OCI-LY7 (cell line): ENCODE data around the gene CD247. TPM values are rescaled to one million over a fixed set of nuclear protein-coding genes. Genes with fewer than 3 reads are reported as not detected.

ENCODE experiments used
- BruUV-seq: library from RNA; stranded (reverse); fragments of 400-500 nt; replicated peaks from 2 replicates; lab custom pipeline; 2021; lab: Mats Ljungman, UMichigan
- CTCF ChIA-PET: fragments of 300-600 bp; sonication (Branson Sonifier 250); formaldehyde crosslinking; loops from one replicate; lab custom pipeline; 2022; ENCODE audit warnings: antibody characterized with exemption; ENCODE audit not compliant: unreplicated experiment; lab: Charles Lee
- POLR2A ChIA-PET: fragments of 300-600 bp; sonication (Branson Sonifier 250); formaldehyde crosslinking; loops from one replicate; lab custom pipeline; 2022; ENCODE audit warnings: antibody characterized with exemption; lab: Charles Lee
- DNase-seq: peaks from one replicate; pipeline ENCODE4 v3.0.0-alpha.2; 2015; ENCODE audit warnings: low spot score
- H2AFZ ChIP-seq: fragments of 200-600 bp; sonication (generic), shearing (Covaris generic); 2 replicates; pipeline ENCODE4 v1.6.1; 2014; ENCODE audit warnings: mild to moderate bottlenecking, antibody characterized with exemption, low read length, moderate library complexity
- H3K27ac ChIP-seq: fragments of 200-600 bp; sonication (generic); 2 replicates; pipeline ENCODE4 v1.5.1; 2014; ENCODE audit warnings: mixed run types, low read depth, mild to moderate bottlenecking, moderate library complexity, low read length, inconsistent platforms; ENCODE audit not compliant: poor library complexity, severe bottlenecking
- H3K36me3 ChIP-seq: fragments of 200-600 bp; sonication (generic); 2 replicates; pipeline ENCODE4 v1.6.1; 2014; ENCODE audit warnings: mild to moderate bottlenecking, antibody characterized with exemption, low read length, moderate library complexity, mixed read lengths; ENCODE audit not compliant: insufficient read depth
- H3K4me1 ChIP-seq: fragments of 200-600 bp; sonication (generic); 2 replicates; pipeline ENCODE4 v1.5.1; 2014; ENCODE audit warnings: mild to moderate bottlenecking, low read length; ENCODE audit not compliant: insufficient read depth, poor library complexity, severe bottlenecking
- H3K4me2 ChIP-seq: fragments of 200-600 bp; sonication (generic); 2 replicates; pipeline ENCODE4 v1.6.1; 2014; ENCODE audit warnings: mild to moderate bottlenecking, low read length
- H3K4me3 ChIP-seq: fragments of 200-600 bp; sonication (generic); 2 replicates; pipeline ENCODE4 v1.5.1; 2014; ENCODE audit warnings: mild to moderate bottlenecking, low read depth, low read length; ENCODE audit not compliant: poor library complexity, severe bottlenecking
- H3K79me2 ChIP-seq: fragments of 200-600 bp; sonication (generic); 2 replicates; pipeline ENCODE4 v1.6.1; 2016; ENCODE audit warnings: low read depth, mild to moderate bottlenecking, low read length, moderate library complexity, mixed read lengths; ENCODE audit not compliant: insufficient read depth
- H3K9me2 ChIP-seq: fragments of 200-600 bp; sonication (generic); 2 replicates; pipeline ENCODE4 v1.6.1; 2016; ENCODE audit warnings: mild to moderate bottlenecking, low read length, mixed read lengths; ENCODE audit not compliant: insufficient read depth
- H3K9me3 ChIP-seq: fragments of 200-600 bp; sonication (generic); 2 replicates; pipeline ENCODE4 v1.6.1; 2014; ENCODE audit warnings: mild to moderate bottlenecking, mixed run types, low read length, mixed read lengths
- H4K20me1 ChIP-seq: fragments of 200-600 bp; sonication (generic); 2 replicates; pipeline ENCODE4 v1.6.1; 2014; ENCODE audit warnings: mild to moderate bottlenecking, antibody characterized with exemption, low read length, moderate library complexity, mixed read lengths; ENCODE audit not compliant: insufficient read depth
- EZH2phosphoT487 ChIP-seq: fragments of 200-600 bp; sonication (generic); IDR thresholded peaks from 2 replicates; pipeline ENCODE4 v1.6.1; 2018; ENCODE audit warnings: low read depth, borderline replicate concordance, mild to moderate bottlenecking, mixed run types, antibody characterized with exemption, low read length, moderate library complexity, mixed read lengths
- intact Hi-C: fragments of 100-400 bp; cut with micrococcal nuclease; formaldehyde crosslinking; loops from one replicate; pipeline ENCODE4 v1.10.0; 2022; ENCODE audit not compliant: unreplicated experiment
- total RNA-seq, 2 experiments: library from RNA; depleted of rRNA in 1 of 2; stranded (reverse); fragments of >200 nt in 1 of 2; shearing (Covaris generic) in 1 of 2; gene quantifications; 2 replicates each; pipeline ENCODE4 v1.2.3, GENCODE V29; 2014 to 2022
- TF ChIP-seq, protein P1 (sequence below): fragments of 200-600 bp; sonication (generic); conservative IDR thresholded peaks from 2 replicates; pipeline ENCODE4 v1.5.1; 2014; ENCODE audit warnings: mild to moderate bottlenecking, antibody characterized with exemption, low read length, moderate library complexity, mixed read lengths

The CD247 gene
- total RNA-seq, 2 experiments from 2014 or later: 1.6 to 2.2 TPM

DNA sequence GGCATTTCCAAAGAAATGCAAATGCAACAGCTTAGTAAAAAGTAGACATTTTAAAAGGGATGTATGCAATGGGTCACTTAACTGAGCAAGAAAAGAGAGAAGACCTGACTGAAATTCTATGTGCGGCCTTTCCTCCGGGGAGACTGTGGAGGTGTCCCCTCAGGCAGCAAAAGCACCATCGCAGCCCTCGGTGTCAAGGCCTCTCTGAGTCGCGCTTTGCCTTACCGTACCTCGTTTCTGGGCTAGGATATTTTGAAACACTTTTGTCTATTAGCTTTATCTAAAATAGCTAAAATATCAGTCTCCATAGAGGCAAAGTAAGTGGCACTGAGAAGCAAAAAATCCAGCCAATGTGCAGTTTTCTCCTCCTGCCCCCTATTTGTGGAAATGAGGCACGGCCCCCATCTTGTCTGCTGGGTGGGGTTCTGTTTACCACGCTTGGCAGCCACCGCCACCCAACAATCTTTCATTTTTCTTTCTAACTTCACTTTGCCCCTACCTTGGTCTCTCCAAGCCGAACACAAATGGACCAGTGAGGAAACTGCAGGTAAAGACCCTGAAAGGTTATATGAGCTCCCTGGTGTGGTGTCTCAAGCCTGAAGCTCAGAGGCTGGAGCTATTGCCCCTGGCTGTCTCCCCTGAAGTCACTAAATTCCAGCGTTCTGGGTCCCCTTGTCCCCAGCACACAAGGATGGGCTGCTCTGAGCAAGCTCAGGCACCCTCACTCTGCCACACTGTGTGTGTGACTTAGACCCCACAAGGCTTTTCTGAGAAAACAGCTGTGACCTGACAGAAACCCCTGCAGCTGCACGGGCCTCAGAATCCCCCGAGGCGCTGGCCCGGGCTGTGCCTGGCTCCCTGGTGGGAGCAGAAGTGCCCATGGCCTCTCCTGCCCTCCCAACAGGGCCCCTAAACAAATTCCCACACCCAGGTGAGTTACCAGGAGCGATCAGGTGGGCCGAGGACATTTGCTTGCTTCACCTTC, 1.6 kb downstream of the CD247 start:
- H2AFZ ChIP-seq: peak overlapping the region; percentile 20; the same call in 1 of the 2 replicates
- no peak for DNase-seq
- H4K20me1 ChIP-seq: no peaks in the 10 kb centered on the region
- TF ChIP-seq, protein P1, sequence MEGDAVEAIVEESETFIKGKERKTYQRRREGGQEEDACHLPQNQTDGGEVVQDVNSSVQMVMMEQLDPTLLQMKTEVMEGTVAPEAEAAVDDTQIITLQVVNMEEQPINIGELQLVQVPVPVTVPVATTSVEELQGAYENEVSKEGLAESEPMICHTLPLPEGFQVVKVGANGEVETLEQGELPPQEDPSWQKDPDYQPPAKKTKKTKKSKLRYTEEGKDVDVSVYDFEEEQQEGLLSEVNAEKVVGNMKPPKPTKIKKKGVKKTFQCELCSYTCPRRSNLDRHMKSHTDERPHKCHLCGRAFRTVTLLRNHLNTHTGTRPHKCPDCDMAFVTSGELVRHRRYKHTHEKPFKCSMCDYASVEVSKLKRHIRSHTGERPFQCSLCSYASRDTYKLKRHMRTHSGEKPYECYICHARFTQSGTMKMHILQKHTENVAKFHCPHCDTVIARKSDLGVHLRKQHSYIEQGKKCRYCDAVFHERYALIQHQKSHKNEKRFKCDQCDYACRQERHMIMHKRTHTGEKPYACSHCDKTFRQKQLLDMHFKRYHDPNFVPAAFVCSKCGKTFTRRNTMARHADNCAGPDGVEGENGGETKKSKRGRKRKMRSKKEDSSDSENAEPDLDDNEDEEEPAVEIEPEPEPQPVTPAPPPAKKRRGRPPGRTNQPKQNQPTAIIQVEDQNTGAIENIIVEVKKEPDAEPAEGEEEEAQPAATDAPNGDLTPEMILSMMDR: no peak
- no peak for TF ChIP-seq EZH2phosphoT487
- no peak overlapping the region for H3K4me3 ChIP-seq
- intact Hi-C loops: no loop called here
- ChIA-PET POLR2A (interaction anchor here (0.6 to 2.3 kb wide), 5 partner anchors 9 to 611 kb away, joined by 3 to 7 read pairs (median 4); no protein-coding TSS in a partner anchor), CTCF (no interaction called here)
- H3K9me2 ChIP-seq: no peaks in the 10 kb centered on the region
- no peaks in the 10 kb centered on the region for H3K36me3 ChIP-seq
- H3K4me2 ChIP-seq: no peak overlapping the region
- peaks cover 8% of the 10 kb centered on the region for H3K4me1 ChIP-seq
- H3K79me2 ChIP-seq: no peaks in the 10 kb centered on the region
- no peaks in the 10 kb centered on the region for H3K9me3 ChIP-seq
- no TSS peak for BruUV-seq
- no peak overlapping the region for H3K27ac ChIP-seq

DNA sequence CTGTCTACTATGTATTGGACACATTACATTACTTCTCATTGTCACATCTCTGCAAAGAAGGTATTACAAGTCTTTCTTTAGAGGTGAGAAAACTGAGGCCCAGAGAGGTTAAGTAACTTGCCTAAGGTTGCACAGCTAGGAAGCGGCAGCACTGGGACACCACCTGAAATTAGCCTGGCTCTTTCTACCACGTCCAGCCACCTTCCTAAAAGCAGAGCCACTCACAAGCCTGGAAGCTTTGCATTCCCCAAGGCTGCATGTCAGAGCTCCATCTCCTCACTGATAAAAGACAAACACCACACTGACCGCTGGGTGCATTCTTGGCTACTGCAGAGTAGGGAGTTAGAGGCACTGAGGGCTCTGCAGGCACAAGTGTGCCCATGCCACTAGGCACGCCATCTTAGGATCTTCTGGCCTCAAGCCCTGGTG, 2.4 kb downstream of the CD247 start:
- H2AFZ ChIP-seq: no peak overlapping the region
- DNase-seq: no peak
- no peaks in the 10 kb centered on the region for H3K79me2 ChIP-seq
- H3K36me3 ChIP-seq: no peaks in the 10 kb centered on the region
- intact Hi-C loops: no loop called here
- BruUV-seq: no TSS peak
- no peak overlapping the region for H3K4me3 ChIP-seq
- CTCF ChIA-PET: no interaction called here
- H3K9me2 ChIP-seq: no peaks in the 10 kb centered on the region
- no peaks in the 10 kb centered on the region for H4K20me1 ChIP-seq
- POLR2A ChIA-PET: interaction anchor here (1.1 to 2.3 kb wide), 2 partner anchors 8 to 16 kb away, joined by 3 to 7 read pairs; no protein-coding TSS in a partner anchor
- no peak overlapping the region for H3K4me2 ChIP-seq
- no peak overlapping the region for H3K27ac ChIP-seq
- TF ChIP-seq, protein P1: no peak
- TF ChIP-seq EZH2phosphoT487: no peak
- H3K9me3 ChIP-seq: no peaks in the 10 kb centered on the region
- H3K4me1 ChIP-seq: peaks cover 12% of the 10 kb centered on the region
